K562 (cell line): Measurements from ENCODE around the gene NDUFC2. TPM values are rescaled to one million over a fixed set of nuclear protein-coding genes. Genes with fewer than 3 reads are reported as not detected.

ENCODE experiments used
- ATAC-seq: fragments of 200-7000 bp; cut with Tn5 transposase; 3 replicates; pipeline ENCODE4 v1.9.1; 2020; ENCODE audit warnings: moderate library complexity
- BruUV-seq: library from RNA; stranded (reverse); fragments of 400-500 nt; replicated peaks from 2 replicates; lab custom pipeline; 2021; lab: Mats Ljungman, UMichigan
- CTCF ChIA-PET: fragments of 300-600 bp; formaldehyde crosslinking; extraction: SDS; loops from one replicate; lab custom pipeline; 2021; ENCODE audit warnings: low intra/inter-chr PET ratio; lab: Yijun Ruan, JAX
- POLR2A ChIA-PET: fragments of 300-600, 350-650 bp; sonication (Branson Sonifier 250); formaldehyde crosslinking; extraction: SDS; loops from one replicate; lab custom pipeline; 2021; ENCODE audit warnings: antibody characterized with exemption, inconsistent platforms; lab: Yijun Ruan, JAX
- DNase-seq, 4 experiments: peaks; one replicate each; pipeline versions ENCODE4 v3.0.0 to v3.0.0-alpha.2; 2011 to 2018; ENCODE audit warnings: low spot score in 3 of 4, mixed read lengths in 3 of 4; ENCODE audit errors: extremely low read depth in 1 of 4
- FAIRE-seq: peaks from 2 replicates; lab custom pipeline; 2011; peaks lifted over from hg19 to GRCh38; lab: Jason Lieb, UNC
- H2AFZ ChIP-seq: 2 replicates; pipeline ENCODE4 v1.6.0; 2011; ENCODE audit warnings: low read depth, low read length, control low read depth, inconsistent platforms
- H3K27ac ChIP-seq: fragments of 200-600 bp; 3 replicates; pipeline ENCODE4 v1.8.0; 2011; ENCODE audit warnings: low read depth, mild to moderate bottlenecking, control low read depth, inconsistent platforms, low read length, moderate library complexity, mixed read lengths; ENCODE audit errors: extremely low read depth
- H3K27me3 ChIP-seq, 2 experiments: fragments of 300-600 bp in 1 of 2; 2 replicates in 1 of 2; 3 replicates in 1 of 2; pipeline versions ENCODE4 v1.6.0 to v1.8.0; 2011; ENCODE audit warnings: inconsistent platforms in 2 of 2, low read length in 2 of 2, mild to moderate bottlenecking in 1 of 2, mixed read lengths in 1 of 2, moderate library complexity in 1 of 2; ENCODE audit not compliant: control insufficient read depth in 2 of 2, insufficient read depth in 2 of 2
- H3K36me3 ChIP-seq: fragments of 300-600 bp; 3 replicates; pipeline ENCODE4 v1.8.0; 2011; ENCODE audit warnings: mild to moderate bottlenecking, low read length, inconsistent platforms; ENCODE audit not compliant: control insufficient read depth, insufficient read depth
- H3K4me1 ChIP-seq, 2 experiments: fragments of 200-600 bp in 1 of 2; replicated peaks in 1 of 2; 2 replicates in 1 of 2; 3 replicates in 1 of 2; pipeline versions ENCODE4 v1.5.1 to v1.8.0; 2011; ENCODE audit warnings: inconsistent platforms in 2 of 2, low read length in 2 of 2, mild to moderate bottlenecking in 1 of 2, mixed read lengths in 1 of 2, moderate library complexity in 1 of 2; ENCODE audit not compliant: control insufficient read depth in 2 of 2, insufficient read depth in 2 of 2
- H3K4me2 ChIP-seq: 2 replicates; pipeline ENCODE4 v1.6.1; 2011; ENCODE audit warnings: low read length, control low read depth, inconsistent platforms, mixed read lengths; ENCODE audit not compliant: insufficient read depth
- H3K4me3 ChIP-seq: fragments of 200-600 bp; sonication (generic), shearing (Covaris generic); 2 replicates; pipeline ENCODE4 v1.5.1; 2016; ENCODE audit warnings: control low read depth, inconsistent platforms
- H3K79me2 ChIP-seq: fragments of 200-600 bp; 3 replicates; pipeline ENCODE4 v1.8.0; 2011; ENCODE audit warnings: low read length, inconsistent platforms; ENCODE audit not compliant: control insufficient read depth, insufficient read depth
- H3K9ac ChIP-seq, 2 experiments: 2 replicates each; pipeline versions ENCODE4 v1.6.0 to v1.6.1; 2011; ENCODE audit warnings: low read depth in 2 of 2, low read length in 2 of 2, control low read depth in 1 of 2, inconsistent platforms in 1 of 2, mild to moderate bottlenecking in 1 of 2, mixed read lengths in 1 of 2; ENCODE audit not compliant: insufficient read depth in 1 of 2
- H3K9me1 ChIP-seq: one replicate; pipeline ENCODE4 v1.6.0; 2011; ENCODE audit warnings: inconsistent platforms, mild to moderate bottlenecking, low read length, moderate library complexity; ENCODE audit not compliant: control insufficient read depth, insufficient read depth
- H3K9me3 ChIP-seq: replicated peaks from 2 replicates; pipeline ENCODE4 v1.5.1; 2011; ENCODE audit warnings: low read depth, low read length, inconsistent platforms; ENCODE audit not compliant: control insufficient read depth, insufficient read depth
- H4K20me1 ChIP-seq: replicated peaks from 2 replicates; pipeline ENCODE4 v1.6.1; 2011; ENCODE audit warnings: low read length, inconsistent platforms, mixed read lengths; ENCODE audit not compliant: control insufficient read depth, insufficient read depth
- ARID1B ChIP-seq: fragments of 450-650 bp; IDR thresholded peaks from 2 replicates; pipeline ENCODE4 v1.6.1; 2016; ENCODE audit warnings: antibody characterized with exemption, mild to moderate bottlenecking, inconsistent platforms
- CREBBP ChIP-seq: IDR thresholded peaks from one replicate; pipeline ENCODE4 v1.6.1; 2012; ENCODE audit warnings: low read depth, mild to moderate bottlenecking, control low read depth, inconsistent platforms, low read length
- CSDE1 ChIP-seq, 2 experiments: fragments of 450-650 bp; IDR thresholded peaks; 2 replicates each; pipeline ENCODE4 v1.6.1; 2016; ENCODE audit warnings: mild to moderate bottlenecking in 1 of 2
- DACH1 ChIP-seq: fragments of 450-650 bp; IDR thresholded peaks from 2 replicates; pipeline ENCODE4 v1.6.1; 2018; ENCODE audit not compliant: partially characterized antibody
- ETS2 ChIP-seq: IDR thresholded peaks from 2 replicates; pipeline ENCODE4 v1.6.1; 2016; ENCODE audit warnings: borderline replicate concordance, missing genetic modification characterization, mild to moderate bottlenecking, moderate library complexity, missing compliant biosample characterization; ENCODE audit not compliant: poor library complexity, severe bottlenecking
- MTF1 ChIP-seq: fragments of 250-450 bp; sonication (Bioruptor Pico); IDR thresholded peaks from 2 replicates; pipeline ENCODE4 v1.9.0; 2021; ENCODE audit warnings: moderate library complexity, mild to moderate bottlenecking, inconsistent platforms, borderline replicate concordance
- MXI1 ChIP-seq: IDR thresholded peaks from 2 replicates; pipeline ENCODE4 v1.6.1; 2011; ENCODE audit warnings: low read depth, mild to moderate bottlenecking, improper control_type of control experiment, low read length
- NFRKB ChIP-seq: fragments of 450-650 bp; IDR thresholded peaks from 2 replicates; pipeline ENCODE4 v1.6.1; 2016; ENCODE audit warnings: low read depth
- NFYB ChIP-seq: IDR thresholded peaks from 2 replicates; pipeline ENCODE4 v1.6.1; 2011; ENCODE audit warnings: mild to moderate bottlenecking, moderate library complexity; ENCODE audit not compliant: insufficient read length; ENCODE audit errors: extremely low read depth
- NR2C1 ChIP-seq, 2 experiments: fragments of 450-650 bp; IDR thresholded peaks; 2 replicates each; pipeline ENCODE4 v1.6.1; 2017; ENCODE audit warnings: mild to moderate bottlenecking in 2 of 2, antibody characterized with exemption in 1 of 2, inconsistent platforms in 1 of 2, missing compliant biosample characterization in 1 of 2, missing genetic modification characterization in 1 of 2
- NR2C2 ChIP-seq, 2 experiments: fragments of 200-800 bp in 1 of 2; sonication (Bioruptor generic) in 1 of 2; sonication (generic) in 1 of 2; formaldehyde crosslinking in 1 of 2; IDR thresholded peaks; 2 replicates each; pipeline versions ENCODE4 v1.6.1 to v1.8.0; 2016 to 2022; ENCODE audit warnings: mild to moderate bottlenecking in 1 of 2, missing compliant biosample characterization in 1 of 2, missing genetic modification characterization in 1 of 2, missing genetic modification reagents in 1 of 2
- SLC30A9 ChIP-seq: fragments of 250-450 bp; sonication (Bioruptor Pico); IDR thresholded peaks from 2 replicates; pipeline ENCODE4 v1.8.0; 2022; ENCODE audit warnings: mild to moderate bottlenecking, moderate library complexity
- SOX6 ChIP-seq: fragments of 450-650 bp; IDR thresholded peaks from 2 replicates; pipeline ENCODE4 v1.6.1; 2014; ENCODE audit warnings: mild to moderate bottlenecking
- ZNF143 ChIP-seq: sonication (generic); formaldehyde crosslinking; IDR thresholded peaks from 2 replicates; pipeline ENCODE4 v1.9.0; 2022; ENCODE audit warnings: mild to moderate bottlenecking, missing genetic modification reagents
- ZNF184 ChIP-seq: sonication (generic); formaldehyde crosslinking; IDR thresholded peaks from 2 replicates; pipeline ENCODE4 v1.5.0; 2020; ENCODE audit warnings: missing genetic modification reagents
- ZNF699 ChIP-seq: fragments of 250-450 bp; sonication (Bioruptor Pico); IDR thresholded peaks from 2 replicates; pipeline ENCODE4 v1.8.0; 2021; ENCODE audit warnings: mild to moderate bottlenecking, moderate library complexity; ENCODE audit not compliant: insufficient replicate concordance
- WGBS: fragments of 100-300 bp; shearing (Covaris generic); methylation state at CpG from one replicate; pipeline ENCODE4 v1.1.6; 2016; ENCODE audit warnings: low coverage, mixed read lengths; ENCODE audit not compliant: insufficient coverage; ENCODE audit errors: missing lambda C conversion rate; 5-methylcytosine and 5-hydroxymethylcytosine counted together
- in situ Hi-C: fragments of 300-500 bp; cut with MboI; formaldehyde crosslinking; loops from 4 replicates; pipeline ENCODE4 v1.15.0; 2018; ENCODE audit warnings: inconsistent platforms, mixed read lengths
- intact Hi-C: fragments of 100-400 bp; cut with micrococcal nuclease; formaldehyde crosslinking; loops from 2 replicates; pipeline ENCODE4 v1.14.2; 2022
- polyA plus RNA-seq, 8 experiments: library from polyadenylated mRNA; depleted of rRNA in 4 of 8; stranded (reverse) in 5 of 8; unstranded in 3 of 8; fragments of >200 nt; fragmentation: Nextera tagmentation in 2 of 8; fragmentation: Illumina TruSeq in 1 of 8; extraction: Ambion mirVana in 2 of 8; extraction: Trizol in 1 of 8; gene quantifications; 2 replicates each; pipeline versions ENCODE4 v1.2.1 to v1.2.3, GENCODE V29; 2011 to 2014; ENCODE audit warnings: inconsistent platforms in 1 of 8, missing spikeins in 1 of 8
- total RNA-seq, 7 experiments: library from RNA; depleted of rRNA in 6 of 7; stranded (reverse); fragments of >200 nt in 6 of 7; fragmentation: Illumina TruSeq in 2 of 7; extraction: Trizol in 2 of 7; gene quantifications; 2 replicates each; pipeline versions ENCODE4 v1.2.1 to v1.2.3, GENCODE V29; 2011 to 2021; ENCODE audit warnings: low replicate concordance in 1 of 7
- TF ChIP-seq, protein P1 (sequence below): conservative IDR thresholded peaks from 2 replicates; pipeline ENCODE4 v1.6.1; 2011; ENCODE audit warnings: low read depth, mild to moderate bottlenecking, low read length; ENCODE audit not compliant: control insufficient read depth
- TF ChIP-seq, protein P2 (sequence below): sonication (generic); formaldehyde crosslinking; IDR thresholded peaks from 2 replicates; pipeline ENCODE4 v1.8.1; 2023; ENCODE audit warnings: missing genetic modification reagents, mild to moderate bottlenecking, borderline replicate concordance

The NDUFC2 gene
- total and polyA plus RNA-seq, 9 of the 15 experiments (the other 6 are each of a cell fraction or from before 2014, with no cell fraction given), result 168 to 1,119 (median 442) TPM

- FAIRE-seq (no peak), DNase-seq (no peak), ATAC-seq (no peak)
- H3K27me3 ChIP-seq, result no peaks in the 10 kb centered on the region
- POLR2A ChIA-PET, result no interaction called here
- CTCF ChIA-PET, result no interaction called here
- H3K79me2 ChIP-seq, result peaks cover 63% of the 10 kb centered on the region
- no peaks in the 10 kb centered on the region; the same call in 1 of the 2 replicates for H4K20me1 ChIP-seq
- no peak overlapping the region for H3K27ac ChIP-seq
- H3K9me1 ChIP-seq, result no peaks in the 10 kb centered on the region
- BruUV-seq, result no TSS peak
- WGBS, result 85% methylated on average over 4 of the region's 4 CpGs
- peaks cover 73% of the 10 kb centered on the region for H3K36me3 ChIP-seq
- in situ Hi-C loops, result no loop called here
- no peak overlapping the region for H3K4me3 ChIP-seq
- H3K9me3 ChIP-seq, result no peaks in the 10 kb centered on the region
- H3K9ac ChIP-seq, result no peak overlapping the region
- intact Hi-C loops, result no loop called here
- H2AFZ ChIP-seq, result no peak overlapping the region
- H3K4me1 ChIP-seq, result peaks cover 2 to 23% of the 10 kb centered on the region in 2 experiments
- no peak overlapping the region for H3K4me2 ChIP-seq
- TF ChIP-seq, protein P1, sequence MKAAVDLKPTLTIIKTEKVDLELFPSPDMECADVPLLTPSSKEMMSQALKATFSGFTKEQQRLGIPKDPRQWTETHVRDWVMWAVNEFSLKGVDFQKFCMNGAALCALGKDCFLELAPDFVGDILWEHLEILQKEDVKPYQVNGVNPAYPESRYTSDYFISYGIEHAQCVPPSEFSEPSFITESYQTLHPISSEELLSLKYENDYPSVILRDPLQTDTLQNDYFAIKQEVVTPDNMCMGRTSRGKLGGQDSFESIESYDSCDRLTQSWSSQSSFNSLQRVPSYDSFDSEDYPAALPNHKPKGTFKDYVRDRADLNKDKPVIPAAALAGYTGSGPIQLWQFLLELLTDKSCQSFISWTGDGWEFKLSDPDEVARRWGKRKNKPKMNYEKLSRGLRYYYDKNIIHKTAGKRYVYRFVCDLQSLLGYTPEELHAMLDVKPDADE, result no peak
- TF ChIP-seq ARID1B (0 out of 2 replicates have a peak, but pooled peaks have one; percentile 32), MXI1 (no peak), SOX6 (no peak), ZNF699 (CRISPR knock-in tag) (no peak), CSDE1 (IDR thresholded peaks at IDR 0.05) (no peak), ZNF143 (CRISPR knock-in tag) (no peak), NFYB (no peak), MTF1 (CRISPR knock-in tag) (no peak), ETS2 (no peak), NR2C1 (IDR thresholded peaks at IDR 0.05) (peak; percentile 27; the same call in 1 of the 2 replicates), NR2C1 (tag; IDR thresholded peaks at IDR 0.05) (no peak), NR2C2 (CRISPR knock-in tag; IDR thresholded peaks at IDR 0.05) (no peak), NR2C2 (tag; IDR thresholded peaks at IDR 0.05) (peak; percentile 58; the same call in 1 of the 2 replicates), SLC30A9 (CRISPR knock-in tag) (no peak), NFRKB (no peak), ZNF184 (CRISPR knock-in tag) (no peak), CREBBP (no peak), DACH1 (no peak)
- TF ChIP-seq, protein P2, sequence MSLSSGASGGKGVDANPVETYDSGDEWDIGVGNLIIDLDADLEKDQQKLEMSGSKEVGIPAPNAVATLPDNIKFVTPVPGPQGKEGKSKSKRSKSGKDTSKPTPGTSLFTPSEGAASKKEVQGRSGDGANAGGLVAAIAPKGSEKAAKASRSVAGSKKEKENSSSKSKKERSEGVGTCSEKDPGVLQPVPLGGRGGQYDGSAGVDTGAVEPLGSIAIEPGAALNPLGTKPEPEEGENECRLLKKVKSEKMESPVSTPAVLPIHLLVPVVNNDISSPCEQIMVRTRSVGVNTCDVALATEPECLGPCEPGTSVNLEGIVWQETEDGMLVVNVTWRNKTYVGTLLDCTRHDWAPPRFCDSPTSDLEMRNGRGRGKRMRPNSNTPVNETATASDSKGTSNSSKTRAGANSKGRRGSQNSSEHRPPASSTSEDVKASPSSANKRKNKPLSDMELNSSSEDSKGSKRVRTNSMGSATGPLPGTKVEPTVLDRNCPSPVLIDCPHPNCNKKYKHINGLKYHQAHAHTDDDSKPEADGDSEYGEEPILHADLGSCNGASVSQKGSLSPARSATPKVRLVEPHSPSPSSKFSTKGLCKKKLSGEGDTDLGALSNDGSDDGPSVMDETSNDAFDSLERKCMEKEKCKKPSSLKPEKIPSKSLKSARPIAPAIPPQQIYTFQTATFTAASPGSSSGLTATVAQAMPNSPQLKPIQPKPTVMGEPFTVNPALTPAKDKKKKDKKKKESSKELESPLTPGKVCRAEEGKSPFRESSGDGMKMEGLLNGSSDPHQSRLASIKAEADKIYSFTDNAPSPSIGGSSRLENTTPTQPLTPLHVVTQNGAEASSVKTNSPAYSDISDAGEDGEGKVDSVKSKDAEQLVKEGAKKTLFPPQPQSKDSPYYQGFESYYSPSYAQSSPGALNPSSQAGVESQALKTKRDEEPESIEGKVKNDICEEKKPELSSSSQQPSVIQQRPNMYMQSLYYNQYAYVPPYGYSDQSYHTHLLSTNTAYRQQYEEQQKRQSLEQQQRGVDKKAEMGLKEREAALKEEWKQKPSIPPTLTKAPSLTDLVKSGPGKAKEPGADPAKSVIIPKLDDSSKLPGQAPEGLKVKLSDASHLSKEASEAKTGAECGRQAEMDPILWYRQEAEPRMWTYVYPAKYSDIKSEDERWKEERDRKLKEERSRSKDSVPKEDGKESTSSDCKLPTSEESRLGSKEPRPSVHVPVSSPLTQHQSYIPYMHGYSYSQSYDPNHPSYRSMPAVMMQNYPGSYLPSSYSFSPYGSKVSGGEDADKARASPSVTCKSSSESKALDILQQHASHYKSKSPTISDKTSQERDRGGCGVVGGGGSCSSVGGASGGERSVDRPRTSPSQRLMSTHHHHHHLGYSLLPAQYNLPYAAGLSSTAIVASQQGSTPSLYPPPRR, result no peak
These were observed 7.2 kb downstream of the NDUFC2 start for GRCh38 chr11:78072455-78072854.
